Globus pallidus (tissue), 1 donor: ENCODE measurements around the gene KLHL8.
"Not testable (repeated sequence)": the region's sequence is repeated elsewhere in the genome, so short reads cannot be mapped to it uniquely, and the experiment has no call there.

ENCODE experiments used
- DNase-seq: peaks from one replicate; pipeline ENCODE4 v3.0.0-alpha.2; 2015; ENCODE audit warnings: low spot score

The KLHL8 gene

DNA sequence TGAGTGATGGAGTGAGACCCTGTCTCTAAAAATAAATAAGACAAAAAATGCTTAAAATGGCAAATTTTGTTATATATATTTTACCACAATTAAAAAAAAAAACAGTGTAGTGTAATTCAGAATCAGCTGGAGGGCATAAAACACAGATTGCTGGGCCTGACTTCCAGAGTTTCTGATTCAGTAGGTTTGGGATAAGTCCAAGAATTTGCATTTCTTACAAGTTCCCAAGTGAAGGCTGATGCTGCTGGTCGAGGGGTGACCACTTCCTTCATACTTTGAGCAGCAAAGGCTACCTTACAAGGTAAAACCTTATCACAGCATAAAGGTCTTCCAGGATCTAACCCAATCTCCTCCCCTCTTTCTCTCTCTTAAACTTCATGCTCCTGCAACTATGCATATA lies 40.7 kb downstream of the KLHL8 start:
- no peak for DNase-seq

- DNase-seq, result no peak
Measured at GRCh38 chr4:87174672-87175071, 45.7 kb downstream of the KLHL8 start.

DNA sequence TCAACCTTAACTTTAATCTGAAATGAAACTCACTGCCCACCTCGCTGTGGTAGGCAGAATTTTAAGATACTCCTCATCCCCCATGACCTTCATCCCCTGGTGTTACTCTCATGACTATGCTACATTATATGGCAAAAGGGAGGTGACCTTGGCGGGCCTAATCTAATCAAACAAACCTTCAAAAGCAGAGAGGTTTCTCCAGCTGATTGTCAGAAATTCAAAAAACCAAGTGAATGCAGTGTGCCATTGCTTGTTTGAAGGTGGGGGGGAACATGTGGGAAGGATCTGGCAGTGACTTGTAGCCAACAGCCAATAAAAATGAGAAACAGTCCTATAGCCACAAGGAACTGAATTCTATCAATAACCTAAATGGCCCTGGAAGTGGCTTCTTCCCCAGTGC lies 48.5 kb downstream of the KLHL8 start:
- no peak for DNase-seq

GRCh38 chr4:87166296-87166854 lies 54.0 kb downstream of the KLHL8 start:
- DNase-seq, result no peak

DNA sequence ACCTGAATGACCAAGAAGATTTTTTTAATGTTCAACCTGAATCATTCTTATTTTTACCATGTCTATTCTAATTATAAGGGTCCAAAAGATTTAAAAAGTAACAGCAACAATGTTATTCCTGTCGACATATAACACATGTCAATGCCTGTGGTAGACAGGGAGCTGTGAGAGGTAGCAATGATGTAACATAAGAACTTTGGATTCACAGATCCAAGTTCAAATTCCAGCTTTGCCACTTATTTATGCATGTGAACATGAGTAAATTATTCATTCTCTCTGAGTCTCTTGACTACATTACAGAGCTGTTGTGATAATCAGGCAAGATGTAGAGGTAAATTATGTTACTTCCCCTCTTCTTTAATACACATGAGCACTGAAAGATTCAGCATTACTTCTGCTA lies 54.5 kb downstream of the KLHL8 start:
- DNase-seq, result no peak

GRCh38 chr4:87153078-87153870 lies 67.1 kb downstream of the KLHL8 start:
- DNase-seq, result no peak

GRCh38 chr4:87152310-87153041 lies 67.9 kb downstream of the KLHL8 start:
- DNase-seq, result no peak

GRCh38 chr4:87151730-87152129 lies 68.7 kb downstream of the KLHL8 start:
- DNase-seq, result no peak

DNA sequence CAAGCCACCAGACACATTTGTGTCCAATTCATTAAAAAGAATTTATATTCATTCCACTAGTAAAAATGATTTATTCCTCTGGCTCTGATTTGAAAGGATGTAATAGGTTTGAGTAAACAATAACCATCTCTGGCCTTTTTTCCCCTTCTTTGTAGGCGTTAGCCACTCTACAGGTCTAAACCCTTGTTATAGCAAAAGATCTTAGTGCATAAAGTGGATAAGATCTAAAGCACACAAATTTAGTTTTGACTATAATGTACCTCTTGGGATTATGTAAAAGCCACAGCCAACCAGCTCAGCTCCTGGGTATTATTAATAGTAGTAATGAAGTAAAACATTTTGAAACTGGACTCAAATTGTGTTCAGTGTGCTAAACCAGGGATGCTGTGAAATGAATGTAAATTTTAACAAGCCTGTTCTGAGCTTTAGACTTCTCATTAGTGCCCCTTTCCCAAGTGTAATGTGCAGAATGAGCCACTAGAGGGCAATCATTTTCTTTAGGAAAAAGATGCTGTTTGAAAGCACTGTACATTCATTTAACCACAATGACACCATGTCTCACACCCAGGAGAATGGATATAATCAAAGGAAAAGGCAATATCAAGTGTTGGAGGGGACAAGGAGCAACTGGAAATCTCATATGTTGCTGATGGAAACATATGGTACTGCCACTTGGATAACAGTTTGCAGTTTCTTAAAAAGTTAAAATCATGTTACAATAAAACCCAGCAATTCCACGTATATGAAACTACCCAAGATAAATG lies 69.7 kb downstream of the KLHL8 start:
- peak; percentile 79 for DNase-seq

DNA sequence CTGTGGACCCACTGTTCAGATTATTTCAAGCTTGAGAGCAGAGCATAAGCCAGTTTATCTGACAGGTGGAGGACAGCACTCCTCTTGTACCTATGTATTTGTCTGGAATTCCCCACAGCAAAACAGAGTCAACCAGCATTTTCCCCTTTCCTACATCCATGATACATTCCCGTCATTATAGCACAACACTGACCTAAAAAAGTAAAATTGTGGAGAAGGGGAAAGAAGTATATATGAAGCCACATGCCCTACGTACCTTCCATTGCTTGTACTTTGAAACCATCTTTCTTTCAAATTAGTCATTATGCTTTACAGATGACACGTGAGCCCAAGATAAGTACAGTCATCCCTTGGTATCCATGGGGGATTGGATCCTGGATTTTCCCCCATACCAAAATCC lies 73.3 kb downstream of the KLHL8 start:
- DNase-seq, result no peak

GRCh38 chr4:87145934-87146333 lies 74.5 kb downstream of the KLHL8 start:
- not testable (repeated sequence) for DNase-seq

- DNase-seq, result no peak
Measured at GRCh38 chr4:87144356-87144755, 76.1 kb downstream of the KLHL8 start.

DNA sequence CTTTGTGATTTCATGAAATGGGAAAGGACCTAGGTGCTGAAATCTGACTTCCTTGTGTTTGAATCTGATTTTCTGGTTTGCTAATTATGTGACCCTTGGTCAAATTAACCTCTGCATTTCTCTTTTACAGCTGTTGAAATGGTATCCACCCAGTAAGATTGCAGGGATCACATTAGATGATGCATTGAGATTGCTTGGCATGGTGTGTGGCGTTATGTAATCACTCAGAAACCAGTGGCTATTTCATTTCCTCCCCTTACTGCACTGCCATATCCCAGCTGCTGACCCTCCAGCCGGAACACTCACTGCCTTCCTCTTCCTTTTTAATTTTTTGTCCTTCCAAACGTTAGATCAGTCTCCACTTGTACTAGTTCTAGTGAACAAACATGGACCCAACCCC lies 79.0 kb downstream of the KLHL8 start:
- no peak for DNase-seq

- DNase-seq, result no peak
Measured at GRCh38 chr4:87134122-87134521, 86.3 kb downstream of the KLHL8 start.

- DNase-seq, result no peak
Measured at GRCh38 chr4:87133183-87133582, 87.2 kb downstream of the KLHL8 start.

DNA sequence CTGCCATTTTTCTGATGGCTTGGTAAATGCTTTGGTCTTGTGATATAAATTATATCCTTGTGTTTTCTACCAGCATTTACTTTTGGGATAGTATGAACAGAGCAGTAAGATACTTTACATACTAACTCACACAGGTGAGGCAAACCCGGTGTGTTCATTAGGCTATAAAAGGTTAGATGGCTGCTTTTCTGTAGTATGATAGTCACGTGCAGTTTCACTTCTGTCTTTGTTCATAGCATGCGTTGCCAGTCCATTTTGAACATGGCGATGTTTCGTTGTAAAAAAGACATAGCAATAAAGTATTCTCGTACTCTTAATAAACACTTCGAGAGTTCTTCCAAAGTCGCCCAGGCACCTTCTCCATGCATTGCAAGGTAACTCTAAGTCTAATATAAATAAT lies 88.4 kb downstream of the KLHL8 start:
- no peak for DNase-seq

DNA sequence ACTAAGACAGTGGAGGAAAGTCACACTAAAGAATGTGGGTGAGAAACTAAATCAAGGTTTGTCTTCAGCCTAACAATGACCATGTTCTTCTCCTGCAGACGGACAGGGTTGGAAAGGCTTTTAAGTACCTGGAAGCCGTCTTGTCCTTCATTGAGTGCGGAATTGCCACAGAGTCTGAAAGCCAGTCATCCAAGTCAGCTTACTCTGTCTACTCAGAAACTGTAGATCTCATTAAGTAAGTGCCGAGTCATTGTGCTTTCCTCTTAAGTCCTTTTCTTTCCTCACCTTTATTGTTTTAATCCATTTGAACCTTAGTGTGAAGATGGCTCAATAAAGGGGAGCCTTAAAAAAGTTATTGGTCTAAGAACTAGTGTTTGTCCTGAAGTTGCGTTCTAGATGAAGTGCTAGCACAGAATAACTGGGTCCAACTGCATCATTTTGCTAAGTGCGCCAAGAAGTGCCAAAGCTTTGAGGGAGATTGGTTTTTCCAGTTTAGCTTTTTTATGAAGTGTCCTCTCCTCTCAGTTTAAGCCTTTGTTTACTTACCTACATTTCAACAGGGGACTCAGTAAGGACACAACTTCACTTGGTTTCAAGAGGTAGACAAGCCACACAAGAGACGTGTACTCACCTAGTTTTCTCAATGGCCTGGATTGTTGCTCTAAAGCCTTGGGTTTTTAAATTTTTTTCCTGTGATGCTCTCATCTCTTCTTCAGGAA lies 89.3 kb downstream of the KLHL8 start:
- DNase-seq, result no peak

DNA sequence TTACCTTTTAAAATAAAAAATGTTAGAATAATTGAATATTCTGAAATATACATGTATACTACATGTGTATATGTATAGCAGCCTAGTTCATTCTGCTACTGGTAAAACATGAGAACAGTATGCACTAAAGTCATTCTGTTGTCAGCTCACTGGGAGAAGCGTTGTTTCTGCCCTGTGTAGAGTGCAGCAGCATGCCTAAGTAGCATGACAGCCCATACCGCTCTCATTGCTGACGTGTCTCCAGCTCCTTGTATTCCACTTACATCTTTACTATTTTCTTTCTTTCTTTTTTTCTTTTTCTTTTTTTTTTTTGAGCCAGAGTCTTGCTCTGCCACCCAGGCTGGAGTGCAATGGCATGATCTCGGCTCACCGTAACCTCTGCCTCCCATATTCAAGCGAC lies 90.7 kb downstream of the KLHL8 start:
- DNase-seq, result no peak

DNA sequence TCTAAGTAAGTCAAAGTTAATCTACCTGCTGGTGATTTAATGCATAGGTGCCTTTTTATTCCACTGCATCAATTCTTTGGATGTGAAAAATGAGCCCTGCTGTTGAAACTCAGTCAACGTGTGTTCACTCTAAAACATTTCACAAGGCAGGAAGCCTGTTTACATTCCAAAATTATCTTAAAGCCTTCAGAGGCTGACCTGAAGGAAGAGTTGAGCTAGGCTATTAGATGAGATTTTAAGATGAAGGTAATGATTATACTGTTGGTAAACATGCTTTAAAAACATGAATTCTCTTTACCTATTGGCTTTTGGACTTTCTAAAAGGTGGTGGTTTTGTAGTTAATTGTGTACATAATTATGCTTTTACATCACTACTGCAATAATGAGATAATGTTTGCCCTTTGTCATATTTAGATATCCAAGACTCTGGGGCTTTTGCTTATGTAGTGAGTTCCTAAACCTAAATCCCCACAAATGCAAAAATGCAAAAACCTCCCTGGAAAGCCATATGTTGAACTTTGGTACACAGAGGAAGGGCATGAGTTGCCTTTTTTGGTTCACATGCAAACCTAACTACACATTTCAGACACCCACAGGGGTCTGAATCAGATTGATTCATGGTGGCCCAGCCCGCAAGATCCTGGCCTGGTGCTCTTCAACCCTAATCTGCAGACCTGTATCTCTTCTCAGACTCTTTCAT lies 92.3 kb downstream of the KLHL8 start:
- DNase-seq, result no peak

DNA sequence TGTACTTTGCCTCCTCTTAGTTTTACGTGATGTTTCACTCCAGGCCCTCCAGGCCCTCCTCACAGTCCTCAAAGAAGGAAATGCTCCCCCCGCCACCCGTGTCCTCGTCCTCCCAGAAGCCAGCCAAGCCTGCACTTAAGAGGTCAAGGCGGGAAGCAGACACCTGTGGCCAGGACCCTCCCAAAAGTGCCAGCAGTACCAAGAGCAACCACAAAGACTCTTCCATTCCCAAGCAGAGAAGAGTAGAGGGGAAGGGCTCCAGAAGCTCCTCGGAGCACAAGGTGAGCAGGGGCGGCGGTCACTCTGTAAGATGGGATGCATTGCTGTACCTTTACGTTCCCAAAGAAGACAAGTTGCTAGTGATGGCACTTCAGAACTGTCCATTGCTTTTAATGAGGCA lies 94.4 kb downstream of the KLHL8 start:
- DNase-seq, result no peak

DNA sequence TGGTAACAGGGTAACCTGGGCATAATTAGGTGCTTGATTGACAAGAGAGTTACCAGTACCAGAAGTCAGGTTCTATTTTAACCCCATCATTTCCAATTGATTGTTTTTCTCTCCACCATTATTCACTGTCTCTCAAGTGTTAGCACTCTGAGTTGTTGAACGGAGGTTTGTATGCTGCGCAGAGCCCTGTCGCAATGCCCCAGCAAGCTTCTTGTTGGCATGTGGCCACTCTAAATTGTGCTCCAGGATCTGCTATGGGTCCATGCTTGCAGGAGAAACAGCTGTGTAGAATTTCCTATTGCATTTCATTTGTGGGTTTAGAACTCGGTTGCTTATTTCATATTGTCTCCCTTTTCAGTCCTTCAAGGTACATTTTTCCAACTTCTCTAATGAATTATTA lies 98.2 kb downstream of the KLHL8 start:
- no peak for DNase-seq
